Brain microvascular endothelial cell (primary cell): Measurements from ENCODE around the gene TSPAN5.

Experiments used
- DNase-seq: peaks from one replicate; pipeline ENCODE4 v3.0.0-alpha.2; 2020
- H3K27ac ChIP-seq: fragments of 250-450 bp; sonication (Bioruptor Pico); 2 replicates; pipeline ENCODE4 v1.5.1; 2020; ENCODE audit warnings: mild to moderate bottlenecking, moderate library complexity
- H3K27me3 ChIP-seq: fragments of 250-450 bp; sonication (Bioruptor Pico); replicated peaks from 2 replicates; pipeline ENCODE4 v1.5.1; 2020; ENCODE audit warnings: mild to moderate bottlenecking
- H3K36me3 ChIP-seq: fragments of 250-450 bp; sonication (Bioruptor Pico); replicated peaks from 2 replicates; pipeline ENCODE4 v1.5.1; 2020; ENCODE audit warnings: mild to moderate bottlenecking
- H3K4me3 ChIP-seq: 2 replicates; pipeline ENCODE4 v1.5.1; 2011; ENCODE audit warnings: low read depth, mild to moderate bottlenecking, control low read depth, low read length, moderate library complexity
- CTCF ChIP-seq: IDR thresholded peaks from 2 replicates; pipeline ENCODE4 v1.5.1; 2011; ENCODE audit warnings: low read depth, mild to moderate bottlenecking, moderate library complexity, low read length, control low read depth, inconsistent platforms; ENCODE audit errors: missing control alignments
- in situ Hi-C: cut with HindIII; loops from 2 replicates; pipeline ENCODE4 v1.10.0; 2017; ENCODE audit warnings: low sequenced_read_pairs, low pct_ligation_motif_present

The TSPAN5 gene

GRCh38 chr4:98577956-98578355, 80.5 kb downstream of the TSPAN5 start:
- no peak for TF ChIP-seq CTCF
- no peaks in the 10 kb centered on the region for H3K27me3 ChIP-seq
- in situ Hi-C loops, result no loop called here
- H3K27ac ChIP-seq, result no peak overlapping the region
- no peak overlapping the region for H3K4me3 ChIP-seq
- peaks cover 6% of the 10 kb centered on the region for H3K36me3 ChIP-seq
- DNase-seq, result no peak

- Histone ChIP-seq H3K4me3 (no peak overlapping the region), H3K27ac (no peak overlapping the region), H3K36me3 (peaks cover 6% of the 10 kb centered on the region), H3K27me3 (no peaks in the 10 kb centered on the region)
- no peak for TF ChIP-seq CTCF
- no peak for DNase-seq
- in situ Hi-C loops, result no loop called here
Measured at GRCh38 chr4:98574816-98575215, 83.6 kb downstream of the TSPAN5 start.

GRCh38 chr4:98573791-98574190, 84.6 kb downstream of the TSPAN5 start:
- DNase-seq, result no peak
- in situ Hi-C loops, result no loop called here
- Histone ChIP-seq H3K36me3 (peaks cover 6% of the 10 kb centered on the region), H3K4me3 (no peak overlapping the region), H3K27me3 (no peaks in the 10 kb centered on the region), H3K27ac (no peak overlapping the region)
- no peak for TF ChIP-seq CTCF

- Histone ChIP-seq H3K27me3 (no peaks in the 10 kb centered on the region), H3K27ac (no peak overlapping the region), H3K4me3 (no peak overlapping the region), H3K36me3 (peaks cover 6% of the 10 kb centered on the region)
- no peak for DNase-seq
- no peak for TF ChIP-seq CTCF
- in situ Hi-C loops, result no loop called here
Measured at GRCh38 chr4:98572697-98573096, 85.7 kb downstream of the TSPAN5 start.

- in situ Hi-C loops, result no loop called here
Measured at GRCh38 chr4:98571161-98571786, 87.1 kb downstream of the TSPAN5 start.

More at GRCh38 chr4:98571161-98571786, 87.1 kb downstream of the TSPAN5 start:
- no peak for TF ChIP-seq CTCF
- Histone ChIP-seq H3K36me3 (peaks cover 6% of the 10 kb centered on the region), H3K27me3 (no peaks in the 10 kb centered on the region), H3K4me3 (no peak overlapping the region), H3K27ac (no peak overlapping the region)
- no peak for DNase-seq
